ENCODE measurements around the gene STKLD1.

STKLD1 gene

DNA sequence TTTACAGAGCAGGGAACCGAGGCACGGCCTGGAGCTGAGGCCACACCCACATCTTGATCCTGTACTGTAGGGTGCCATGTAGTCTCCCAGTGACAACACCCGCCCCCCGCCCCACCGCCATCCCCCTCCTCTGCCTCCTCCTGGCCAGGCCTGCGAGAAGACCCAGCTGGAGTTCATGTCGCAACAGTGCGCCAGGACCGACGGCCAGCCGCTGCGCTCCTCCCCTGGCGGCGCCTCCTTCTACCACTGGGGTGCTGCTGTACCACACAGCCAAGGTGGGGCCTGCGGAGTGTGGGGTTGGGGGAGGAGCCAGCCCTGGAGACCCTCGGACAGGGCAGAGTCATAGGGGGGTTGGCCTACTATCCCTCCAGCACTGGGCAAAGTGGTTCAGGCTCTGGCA, 60.5 kb downstream of the STKLD1 start:
- TF ChIP-seq CTCF (conservative IDR thresholded peaks at IDR 0.05; ENCODE audit: low read depth, low read length): no peak
- Histone ChIP-seq H3K79me2 (ENCODE audit: insufficient read depth, low read depth) (no peaks in the 10 kb centered on the region), H3K4me2 (no peak overlapping the region), H2AFZ (ENCODE audit: low read depth) (no peak overlapping the region), H3K36me3 (ENCODE audit: insufficient read depth) (no peaks in the 10 kb centered on the region), H3K27ac (no peak overlapping the region), H3K4me3 (IDR thresholded peaks at IDR 0.05; ENCODE audit: insufficient read depth, low read depth, low read length) (no peak overlapping the region), H3K27me3 (ENCODE audit: insufficient read depth, low read depth) (peaks cover 89% of the 10 kb centered on the region), H4K20me1 (ENCODE audit: insufficient read depth) (no peaks in the 10 kb centered on the region), H3K9ac (no peak overlapping the region), H3K4me1 (ENCODE audit: low read depth, poor library complexity, severe bottlenecking) (no peaks in the 10 kb centered on the region)

DNA sequence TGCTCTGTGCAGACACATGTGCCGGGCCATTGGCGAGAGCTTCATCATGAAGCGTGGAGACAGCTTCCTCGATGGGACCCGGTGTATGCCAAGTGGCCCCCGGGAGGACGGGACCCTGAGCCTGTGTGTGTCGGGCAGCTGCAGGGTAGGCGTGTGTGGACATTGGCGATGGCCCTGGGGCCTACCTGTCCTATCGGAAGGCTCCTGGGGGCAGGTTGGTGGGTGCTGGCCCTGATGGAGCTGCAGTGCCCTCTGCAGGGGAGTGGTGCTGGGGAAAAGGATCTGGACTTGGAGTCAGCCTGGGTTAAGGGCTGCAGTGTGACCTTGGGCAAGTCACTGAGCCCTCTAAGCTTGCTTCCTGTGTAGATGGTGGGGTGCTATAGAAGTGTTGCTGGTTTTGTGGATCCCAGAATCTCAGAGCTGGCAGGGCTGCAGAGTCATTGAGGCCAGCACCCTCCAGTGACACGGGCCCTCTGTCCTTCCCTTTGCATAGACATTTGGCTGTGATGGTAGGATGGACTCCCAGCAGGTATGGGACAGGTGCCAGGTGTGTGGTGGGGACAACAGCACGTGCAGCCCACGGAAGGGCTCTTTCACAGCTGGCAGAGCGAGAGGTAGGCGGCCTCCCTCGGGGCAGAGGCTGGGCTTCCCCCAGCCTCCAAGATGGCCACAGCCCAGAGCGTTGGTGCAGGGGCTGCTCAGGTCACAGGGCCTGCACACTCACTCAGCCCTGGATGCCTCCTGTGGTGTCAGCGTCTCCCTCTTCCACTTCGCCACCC, 61.8 kb downstream of the STKLD1 start:
- no peak for TF ChIP-seq CTCF (conservative IDR thresholded peaks at IDR 0.05; ENCODE audit: low read depth, low read length)
- no peak overlapping the region for H3K4me3 ChIP-seq (IDR thresholded peaks at IDR 0.05; ENCODE audit: insufficient read depth, low read depth, low read length)
- no peaks in the 10 kb centered on the region for H4K20me1 ChIP-seq (ENCODE audit: insufficient read depth)
- no peak overlapping the region for H3K4me2 ChIP-seq
- H3K27ac ChIP-seq: no peak overlapping the region
- no peaks in the 10 kb centered on the region for H3K79me2 ChIP-seq (ENCODE audit: insufficient read depth, low read depth)
- no peak overlapping the region for H2AFZ ChIP-seq (ENCODE audit: low read depth)
- peaks cover 94% of the 10 kb centered on the region for H3K27me3 ChIP-seq (ENCODE audit: insufficient read depth, low read depth)
- H3K9ac ChIP-seq: no peak overlapping the region
- no peaks in the 10 kb centered on the region for H3K4me1 ChIP-seq (ENCODE audit: low read depth, poor library complexity, severe bottlenecking)
- no peaks in the 10 kb centered on the region for H3K36me3 ChIP-seq (ENCODE audit: insufficient read depth)

DNA sequence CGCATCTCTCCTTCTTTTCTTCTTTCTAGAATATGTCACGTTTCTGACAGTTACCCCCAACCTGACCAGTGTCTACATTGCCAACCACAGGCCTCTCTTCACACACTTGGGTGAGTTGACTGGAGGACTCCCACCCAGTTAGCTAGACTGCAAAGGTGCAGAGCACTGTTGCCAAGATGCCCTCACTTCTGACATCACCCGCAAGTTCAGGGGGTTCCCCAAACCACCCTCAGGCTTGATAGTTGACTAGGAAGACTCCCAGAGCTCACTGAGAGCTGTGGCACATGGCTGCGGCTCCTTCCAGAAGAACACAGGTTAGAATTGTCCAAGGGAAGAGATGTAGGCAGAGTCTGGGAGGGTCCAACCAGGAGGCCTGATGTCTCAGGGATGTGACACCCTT, 63.2 kb downstream of the STKLD1 start:
- TF ChIP-seq CTCF (conservative IDR thresholded peaks at IDR 0.05; ENCODE audit: low read depth, low read length): no peak
- Histone ChIP-seq H3K79me2 (ENCODE audit: insufficient read depth, low read depth) (no peaks in the 10 kb centered on the region), H4K20me1 (ENCODE audit: insufficient read depth) (no peaks in the 10 kb centered on the region), H3K27me3 (ENCODE audit: insufficient read depth, low read depth) (peaks cover 100% of the 10 kb centered on the region), H2AFZ (ENCODE audit: low read depth) (no peak overlapping the region), H3K27ac (no peak overlapping the region), H3K4me3 (IDR thresholded peaks at IDR 0.05; ENCODE audit: insufficient read depth, low read depth, low read length) (no peak overlapping the region), H3K4me1 (ENCODE audit: low read depth, poor library complexity, severe bottlenecking) (no peaks in the 10 kb centered on the region), H3K9ac (no peak overlapping the region), H3K36me3 (ENCODE audit: insufficient read depth) (no peaks in the 10 kb centered on the region), H3K4me2 (no peak overlapping the region)

GRCh38 chr9:133440874-133441273, 64.7 kb downstream of the STKLD1 start:
- H3K4me2 ChIP-seq: no peak overlapping the region
- no peak overlapping the region for H3K9ac ChIP-seq
- H3K4me1 ChIP-seq (ENCODE audit: low read depth, poor library complexity, severe bottlenecking): no peaks in the 10 kb centered on the region

More at GRCh38 chr9:133440874-133441273, 64.7 kb downstream of the STKLD1 start:
- Histone ChIP-seq H2AFZ (ENCODE audit: low read depth) (no peak overlapping the region), H4K20me1 (ENCODE audit: insufficient read depth) (no peaks in the 10 kb centered on the region), H3K79me2 (ENCODE audit: insufficient read depth, low read depth) (no peaks in the 10 kb centered on the region), H3K4me3 (IDR thresholded peaks at IDR 0.05; ENCODE audit: insufficient read depth, low read depth, low read length) (no peak overlapping the region), H3K27me3 (ENCODE audit: insufficient read depth, low read depth) (peaks cover 100% of the 10 kb centered on the region), H3K36me3 (ENCODE audit: insufficient read depth) (no peaks in the 10 kb centered on the region), H3K27ac (no peak overlapping the region)
- no peak for TF ChIP-seq CTCF (conservative IDR thresholded peaks at IDR 0.05; ENCODE audit: low read depth, low read length)
